Keratinocyte (primary cell): ENCODE data around the gene UGT1A4.

Source experiments
- CTCF ChIP-seq, 3 experiments: IDR thresholded peaks in 1 of 3; conservative IDR thresholded peaks in 1 of 3; optimal IDR thresholded peaks in 1 of 3; 2 replicates in 2 of 3; 3 replicates in 1 of 3; pipeline versions ENCODE3 to v1.5.1; 2011; ENCODE audit warnings: low read length in 3 of 3, mild to moderate bottlenecking in 3 of 3, moderate library complexity in 2 of 3, control low read depth in 1 of 3, inconsistent platforms in 1 of 3; ENCODE audit not compliant: insufficient read depth in 2 of 3; ENCODE audit errors: extremely low read depth in 1 of 3
- EZH2 ChIP-seq: IDR thresholded peaks from one replicate; pipeline ENCODE4 v1.6.1; 2012; ENCODE audit warnings: inconsistent platforms, mild to moderate bottlenecking, low read length, moderate library complexity

GRCh38 chr2:233791883-233792329, 73.4 kb downstream of the UGT1A4 start:
- TF ChIP-seq CTCF (optimal IDR thresholded peaks at IDR 0.05 in 1 of 3, IDR thresholded peaks at IDR 0.05 in 1 of 3, conservative IDR thresholded peaks at IDR 0.05 in 1 of 3; ENCODE audit: extremely low read depth in 1 of 3, insufficient read depth in 2 of 3, low read length in 3 of 3) (no peak), EZH2 (no peak)
